MM.1S (cell line): ENCODE data around the gene BAZ2A.

Experiments used
- EZH2 ChIP-seq: fragments of 300-600 bp; sonication (generic); optimal IDR thresholded peaks from 2 replicates; pipeline ENCODE3; 2017; ENCODE audit warnings: low read depth, mild to moderate bottlenecking, antibody characterized with exemption, low read length, mixed read lengths
- TF ChIP-seq, protein P1 (sequence below): fragments of 300-600 bp; sonication (generic); IDR thresholded peaks from 2 replicates; pipeline ENCODE4 v1.5.1; 2016; ENCODE audit warnings: antibody characterized with exemption, low read length, mixed read lengths

GRCh38 chr12:56591961-56592360, 38.2 kb downstream of the BAZ2A start:
- TF ChIP-seq, protein P1, sequence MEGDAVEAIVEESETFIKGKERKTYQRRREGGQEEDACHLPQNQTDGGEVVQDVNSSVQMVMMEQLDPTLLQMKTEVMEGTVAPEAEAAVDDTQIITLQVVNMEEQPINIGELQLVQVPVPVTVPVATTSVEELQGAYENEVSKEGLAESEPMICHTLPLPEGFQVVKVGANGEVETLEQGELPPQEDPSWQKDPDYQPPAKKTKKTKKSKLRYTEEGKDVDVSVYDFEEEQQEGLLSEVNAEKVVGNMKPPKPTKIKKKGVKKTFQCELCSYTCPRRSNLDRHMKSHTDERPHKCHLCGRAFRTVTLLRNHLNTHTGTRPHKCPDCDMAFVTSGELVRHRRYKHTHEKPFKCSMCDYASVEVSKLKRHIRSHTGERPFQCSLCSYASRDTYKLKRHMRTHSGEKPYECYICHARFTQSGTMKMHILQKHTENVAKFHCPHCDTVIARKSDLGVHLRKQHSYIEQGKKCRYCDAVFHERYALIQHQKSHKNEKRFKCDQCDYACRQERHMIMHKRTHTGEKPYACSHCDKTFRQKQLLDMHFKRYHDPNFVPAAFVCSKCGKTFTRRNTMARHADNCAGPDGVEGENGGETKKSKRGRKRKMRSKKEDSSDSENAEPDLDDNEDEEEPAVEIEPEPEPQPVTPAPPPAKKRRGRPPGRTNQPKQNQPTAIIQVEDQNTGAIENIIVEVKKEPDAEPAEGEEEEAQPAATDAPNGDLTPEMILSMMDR, result no peak
- TF ChIP-seq EZH2, result no peak
